Endodermal cell (in vitro differentiated cells): Measurements from ENCODE around the gene KDM2A. TPM values are rescaled to one million over a fixed set of nuclear protein-coding genes. Genes with fewer than 3 reads are reported as not detected.

Experiments used
- DNase-seq: peaks from one replicate; pipeline ENCODE4 v3.0.0-alpha.2; 2017
- H3K27ac ChIP-seq: 2 replicates; pipeline ENCODE4 v1.5.1; 2013; ENCODE audit warnings: mild to moderate bottlenecking, low read depth, low read length, moderate library complexity
- H3K27me3 ChIP-seq: 2 replicates; pipeline ENCODE4 v1.6.1; 2013; ENCODE audit warnings: mild to moderate bottlenecking, low read length, moderate library complexity; ENCODE audit not compliant: insufficient read depth, control insufficient read depth, poor library complexity, severe bottlenecking
- H3K36me3 ChIP-seq: 2 replicates; pipeline ENCODE4 v1.7.0; 2013; ENCODE audit warnings: mild to moderate bottlenecking, low read length, moderate library complexity; ENCODE audit not compliant: control insufficient read depth, insufficient read depth
- H3K4me1 ChIP-seq: one replicate; pipeline ENCODE4 v1.7.0; 2013; ENCODE audit warnings: low read length; ENCODE audit not compliant: control insufficient read depth, insufficient read depth
- H3K4me3 ChIP-seq: 2 replicates; pipeline ENCODE4 v1.5.1; 2013; ENCODE audit warnings: mild to moderate bottlenecking, low read length, moderate library complexity
- H3K9ac ChIP-seq: 2 replicates; pipeline ENCODE4 v1.6.1; 2013; ENCODE audit warnings: mild to moderate bottlenecking, low read length, moderate library complexity; ENCODE audit not compliant: poor library complexity, severe bottlenecking; ENCODE audit errors: extremely low read depth
- H3K9me3 ChIP-seq: 2 replicates; pipeline ENCODE4 v1.6.1; 2013; ENCODE audit warnings: mild to moderate bottlenecking, low read length, moderate library complexity; ENCODE audit not compliant: control insufficient read depth
- H3K27ac Mint-ChIP-seq: 2 replicates; pipeline ENCODE4 v1.8.0; 2020; ENCODE audit warnings: mixed read lengths
- H3K27me3 Mint-ChIP-seq: 2 replicates; pipeline ENCODE4 v1.8.0; 2021; ENCODE audit warnings: mild to moderate bottlenecking, mixed read lengths; ENCODE audit not compliant: insufficient read depth
- H3K36me3 Mint-ChIP-seq: 2 replicates; pipeline ENCODE4 v1.8.0; 2020; ENCODE audit warnings: low read depth, mixed read lengths
- H3K4me1 Mint-ChIP-seq: 2 replicates; pipeline ENCODE4 v1.8.0; 2020; ENCODE audit warnings: mixed read lengths
- H3K4me3 Mint-ChIP-seq: 2 replicates; pipeline ENCODE4 v1.8.0; 2020; ENCODE audit warnings: mild to moderate bottlenecking, moderate library complexity, mixed read lengths
- H3K9me3 Mint-ChIP-seq: 2 replicates; pipeline ENCODE4 v1.8.0; 2020; ENCODE audit warnings: mild to moderate bottlenecking, mixed read lengths
- WGBS, 2 experiments: methylation state at CpG; one replicate each; pipeline versions ENCODE4 v1.1.5 to v1.1.7; 2013; ENCODE audit warnings: missing lambda C conversion rate in 2 of 2, mixed read lengths in 1 of 2; ENCODE audit not compliant: insufficient coverage in 1 of 2, insufficient read length in 1 of 2; 5-methylcytosine and 5-hydroxymethylcytosine counted together
- total RNA-seq, 2 donors: library from RNA; stranded (reverse); fragmentation: NEBNext Ultra II Directional in 1 of 2; extraction: Animal tissue kit (Norgen Biotek cat#: 25700) in 1 of 2; gene quantifications; 2 replicates in 1 of 2; 3 replicates in 1 of 2; pipeline ENCODE4 v1.2.1, GENCODE V29; 2021
- TF ChIP-seq, protein P1 (sequence below): fragments of 200-600 bp; sonication (generic); conservative IDR thresholded peaks from 2 replicates; pipeline ENCODE4 v1.5.0; 2021; ENCODE audit warnings: antibody characterized with exemption, mild to moderate bottlenecking

The KDM2A gene
- total RNA-seq, 2 donors from 2014 or later: 59.4 to 75.4 TPM

DNA sequence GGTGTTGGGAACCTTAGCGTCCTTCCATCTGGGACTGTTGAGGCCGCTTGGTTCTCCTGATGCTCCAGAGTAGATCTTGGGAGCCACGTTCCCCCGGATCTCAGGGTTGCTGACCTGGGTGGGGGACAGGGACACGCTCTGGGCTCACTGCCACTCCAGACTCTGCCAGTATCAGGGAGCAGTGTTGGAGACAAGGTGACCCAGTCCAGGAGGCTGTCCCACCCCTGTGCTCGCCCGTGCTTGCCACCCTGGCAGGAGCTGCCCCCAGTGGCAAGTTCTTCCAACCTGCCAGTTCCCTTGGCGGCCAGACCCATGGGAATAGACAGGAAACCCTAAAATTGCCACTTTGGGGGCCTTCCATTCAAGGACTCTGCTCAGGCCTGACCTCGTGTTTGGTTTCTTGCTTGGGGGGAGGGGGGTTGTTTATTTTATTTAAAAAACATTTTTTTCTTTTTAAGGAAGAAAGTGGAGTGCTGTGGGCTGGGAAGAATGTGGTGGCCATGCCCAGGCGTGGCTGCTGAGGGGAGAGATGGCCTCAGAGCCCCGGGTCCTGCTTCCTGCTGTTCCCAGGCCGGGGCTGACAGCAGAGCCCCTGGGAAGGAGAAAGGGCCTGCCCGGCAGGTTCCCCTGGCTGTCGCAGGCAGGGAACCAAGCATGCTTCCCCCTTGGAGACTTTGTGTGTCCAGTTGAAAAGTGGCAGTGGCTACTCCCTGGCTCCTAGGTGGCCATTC is 154.4 kb downstream of the KDM2A start:
- no peaks in the 10 kb centered on the region for H3K27me3 Mint-ChIP-seq
- H3K4me3 Mint-ChIP-seq: no peak overlapping the region
- Histone ChIP-seq H3K36me3 (peaks cover 21% of the 10 kb centered on the region), H3K9ac (no peak overlapping the region), H3K4me1 (peaks cover 10% of the 10 kb centered on the region), H3K4me3 (no peak overlapping the region), H3K9me3 (no peaks in the 10 kb centered on the region), H3K27me3 (no peaks in the 10 kb centered on the region), H3K27ac (no peak overlapping the region)
- no peak overlapping the region for H3K27ac Mint-ChIP-seq
- TF ChIP-seq, protein P1, sequence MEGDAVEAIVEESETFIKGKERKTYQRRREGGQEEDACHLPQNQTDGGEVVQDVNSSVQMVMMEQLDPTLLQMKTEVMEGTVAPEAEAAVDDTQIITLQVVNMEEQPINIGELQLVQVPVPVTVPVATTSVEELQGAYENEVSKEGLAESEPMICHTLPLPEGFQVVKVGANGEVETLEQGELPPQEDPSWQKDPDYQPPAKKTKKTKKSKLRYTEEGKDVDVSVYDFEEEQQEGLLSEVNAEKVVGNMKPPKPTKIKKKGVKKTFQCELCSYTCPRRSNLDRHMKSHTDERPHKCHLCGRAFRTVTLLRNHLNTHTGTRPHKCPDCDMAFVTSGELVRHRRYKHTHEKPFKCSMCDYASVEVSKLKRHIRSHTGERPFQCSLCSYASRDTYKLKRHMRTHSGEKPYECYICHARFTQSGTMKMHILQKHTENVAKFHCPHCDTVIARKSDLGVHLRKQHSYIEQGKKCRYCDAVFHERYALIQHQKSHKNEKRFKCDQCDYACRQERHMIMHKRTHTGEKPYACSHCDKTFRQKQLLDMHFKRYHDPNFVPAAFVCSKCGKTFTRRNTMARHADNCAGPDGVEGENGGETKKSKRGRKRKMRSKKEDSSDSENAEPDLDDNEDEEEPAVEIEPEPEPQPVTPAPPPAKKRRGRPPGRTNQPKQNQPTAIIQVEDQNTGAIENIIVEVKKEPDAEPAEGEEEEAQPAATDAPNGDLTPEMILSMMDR: no peak
- no peak for DNase-seq
- peaks cover 21% of the 10 kb centered on the region for H3K4me1 Mint-ChIP-seq
- no peaks in the 10 kb centered on the region for H3K36me3 Mint-ChIP-seq
- 92 to 100% methylated on average over 9 to 14 of the region's 14 CpGs for whole genome bisulfite sequencing, 2 experiments
- H3K9me3 Mint-ChIP-seq: no peaks in the 10 kb centered on the region

DNA sequence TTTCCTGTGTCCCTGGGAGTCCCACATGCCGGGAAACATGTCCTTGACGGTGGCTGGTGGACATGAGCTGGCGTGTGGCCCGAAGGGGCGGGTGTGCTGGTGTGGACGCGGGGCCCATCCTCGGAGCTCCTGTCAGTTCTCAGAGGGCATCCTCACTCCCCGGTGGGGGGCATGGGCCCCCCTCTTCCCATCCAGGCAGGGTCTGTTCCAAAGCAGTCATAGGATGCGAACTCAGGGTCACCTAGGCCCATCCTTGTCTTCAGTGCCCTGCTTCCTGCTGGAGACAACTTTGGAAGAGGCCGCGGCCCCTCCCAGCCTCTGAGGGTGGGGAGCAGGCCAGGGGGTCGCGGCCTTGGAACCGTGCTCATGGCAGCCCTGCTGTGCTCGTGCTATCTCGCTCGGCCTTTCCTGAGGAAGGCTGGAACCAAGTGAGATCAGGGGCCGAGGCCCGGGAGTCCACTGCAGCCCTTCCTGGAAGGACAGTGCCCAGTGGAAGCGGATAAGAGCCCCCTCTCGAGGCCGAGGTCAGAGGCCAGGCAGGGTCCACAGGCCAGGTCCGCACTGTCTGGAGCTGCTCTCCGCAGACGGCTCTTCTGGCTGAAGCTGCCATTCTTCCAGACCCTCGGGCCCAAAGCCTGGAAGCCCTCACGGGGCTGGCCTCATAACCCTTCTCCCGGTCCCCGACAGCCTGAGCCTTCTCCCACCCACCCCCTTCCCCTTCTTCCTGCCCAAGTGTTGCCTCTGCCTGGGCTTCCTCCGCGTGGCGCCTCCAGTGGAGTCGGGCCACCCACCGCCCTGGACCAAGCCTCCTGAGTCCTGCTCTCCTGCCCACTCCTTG is 155.9 kb downstream of the KDM2A start:
- peaks cover 17% of the 10 kb centered on the region for H3K4me1 Mint-ChIP-seq

DNA sequence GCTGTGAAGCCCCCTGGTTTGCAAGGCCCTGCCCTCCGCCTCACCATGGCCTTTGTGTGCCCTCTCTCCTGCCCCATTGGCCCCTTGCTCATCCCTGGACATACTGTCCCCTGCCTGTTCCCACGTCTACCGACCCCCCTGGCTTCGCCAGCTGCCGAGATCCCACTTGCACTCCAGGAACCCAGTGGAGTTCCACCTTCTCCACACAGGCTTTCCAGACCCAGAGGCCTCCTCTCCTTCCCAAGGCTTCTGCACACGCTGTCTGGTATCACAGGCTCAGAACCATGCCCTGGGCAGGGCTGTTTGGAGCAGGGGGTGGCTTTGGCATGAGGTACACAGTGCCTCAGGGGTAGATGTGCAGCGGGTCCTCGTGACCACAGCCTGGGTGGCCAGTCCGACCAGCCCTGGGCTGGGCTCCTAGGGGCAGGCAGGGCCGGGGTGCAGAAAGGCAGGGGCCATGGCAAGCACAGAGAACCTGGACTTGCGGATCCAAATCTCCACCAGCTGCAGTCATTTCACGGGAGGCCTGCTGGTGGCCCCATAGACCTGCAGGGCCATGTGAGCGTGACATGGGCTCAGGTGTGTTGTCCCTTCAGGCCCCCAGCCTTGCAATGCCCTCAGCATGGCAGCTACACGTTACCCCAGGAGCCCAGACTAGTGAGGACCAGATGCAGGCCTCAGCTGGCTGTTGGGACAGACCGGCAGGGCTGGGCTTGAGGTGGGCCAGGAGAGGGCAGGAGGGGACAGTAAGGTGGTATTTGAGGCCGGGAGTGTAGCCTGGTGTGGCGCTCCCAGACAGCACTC is 156.7 kb downstream of the KDM2A start:
- peaks cover 17% of the 10 kb centered on the region for H3K36me3 Mint-ChIP-seq
- no peaks in the 10 kb centered on the region for H3K27me3 Mint-ChIP-seq
- no peaks in the 10 kb centered on the region for H3K9me3 Mint-ChIP-seq
- H3K4me3 ChIP-seq: no peak overlapping the region
- no peak overlapping the region for H3K4me3 Mint-ChIP-seq
- no peak overlapping the region for H3K27ac Mint-ChIP-seq
- no peak overlapping the region for H3K9ac ChIP-seq
- H3K4me1 Mint-ChIP-seq: peaks cover 9% of the 10 kb centered on the region
- no peak overlapping the region for H3K27ac ChIP-seq
- no peaks in the 10 kb centered on the region for H3K27me3 ChIP-seq
- no peaks in the 10 kb centered on the region for H3K4me1 ChIP-seq
- WGBS, 2 experiments: 92% methylated on average over 8 to 17 of the region's 17 CpGs
- H3K36me3 ChIP-seq: peaks cover 17% of the 10 kb centered on the region
- no peak for DNase-seq
- no peaks in the 10 kb centered on the region for H3K9me3 ChIP-seq
- TF ChIP-seq, protein P1: no peak

More for the DNA sequence above, 155.9 kb downstream of the KDM2A start:
- Histone ChIP-seq H3K9me3 (no peaks in the 10 kb centered on the region), H3K4me3 (no peak overlapping the region), H3K9ac (no peak overlapping the region), H3K36me3 (peaks cover 15% of the 10 kb centered on the region), H3K4me1 (peaks cover 3% of the 10 kb centered on the region), H3K27ac (no peak overlapping the region), H3K27me3 (no peaks in the 10 kb centered on the region)
- TF ChIP-seq, protein P1: no peak
- Mint-ChIP-seq H3K27me3 (no peaks in the 10 kb centered on the region), H3K27ac (no peak overlapping the region), H3K36me3 (peaks cover 8% of the 10 kb centered on the region), H3K9me3 (no peaks in the 10 kb centered on the region), H3K4me3 (no peak overlapping the region)
- WGBS, 2 experiments: 93 to 94% methylated on average over 19 to 35 of the region's 35 CpGs
- DNase-seq: no peak
